ENCODE results near the gene ZBTB7C. TPM values are rescaled to one million over a fixed set of nuclear protein-coding genes. Genes with fewer than 3 reads are reported as not detected.

Gene ZBTB7C
- total RNA-seq, 6 donors from 2014 or later, result 6.1 to 18.1 (median 12.2) TPM

- Histone ChIP-seq H3K36me3 (no peaks in the 10 kb centered on the region), H3K4me1 (no peaks in the 10 kb centered on the region), H3K9me3 (no peaks in the 10 kb centered on the region), H3K4me3 (no peak overlapping the region), H3K27me3 (no peaks in the 10 kb centered on the region), H3K27ac (no peak overlapping the region)
- TF ChIP-seq POLR2AphosphoS5 (IDR thresholded peaks at IDR 0.05) (no peak), CTCF (IDR thresholded peaks at IDR 0.05) (no peak), POLR2A (IDR thresholded peaks at IDR 0.05) (no peak)
- ATAC-seq (ENCODE audit: low FRiP score in 2 of 2) (no peak), DNase-seq (no peak)
- 75 to 78% methylated on average over 9 of the region's 9 CpGs for WGBS, 2 donors
Measured at GRCh38 chr18:48215876-48216638, 193.1 kb downstream of the ZBTB7C start.

- TF ChIP-seq POLR2AphosphoS5 (IDR thresholded peaks at IDR 0.05) (no peak), CTCF (IDR thresholded peaks at IDR 0.05) (no peak), POLR2A (IDR thresholded peaks at IDR 0.05) (no peak)
- DNase-seq, result no peak
- WGBS, 2 donors, result 89 to 94% methylated on average over 9 of the region's 9 CpGs
Measured at GRCh38 chr18:48213791-48214190, 195.4 kb downstream of the ZBTB7C start.

GRCh38 chr18:48208432-48209140 lies 200.6 kb downstream of the ZBTB7C start:
- DNase-seq, result no peak
- no peaks in the 10 kb centered on the region for H3K9me3 ChIP-seq
- H3K4me1 ChIP-seq, result peaks cover 0 to 5% (median 0%) of the 10 kb centered on the region in 4 donors
- TF ChIP-seq CTCF (IDR thresholded peaks at IDR 0.05) (no peak), EP300 (IDR thresholded peaks at IDR 0.05) (no peak), POLR2A (IDR thresholded peaks at IDR 0.05) (no peak), POLR2AphosphoS5 (IDR thresholded peaks at IDR 0.05) (no peak)
- H3K4me3 ChIP-seq, result no peak overlapping the region
- H3K27me3 ChIP-seq, result no peaks in the 10 kb centered on the region
- ATAC-seq (ENCODE audit: low FRiP score in 2 of 2), result no peak
- 40 to 50% methylated on average over 4 of the region's 4 CpGs for WGBS, 2 donors
- no peak overlapping the region for H3K27ac ChIP-seq
- H3K36me3 ChIP-seq, result no peaks in the 10 kb centered on the region

More at GRCh38 chr18:48213791-48214190, 195.4 kb downstream of the ZBTB7C start:
- Histone ChIP-seq H3K27me3 (no peaks in the 10 kb centered on the region), H3K27ac (no peak overlapping the region), H3K4me1 (no peaks in the 10 kb centered on the region), H3K9me3 (no peaks in the 10 kb centered on the region), H3K36me3 (no peaks in the 10 kb centered on the region), H3K4me3 (no peak overlapping the region)
- no peak for ATAC-seq (ENCODE audit: low FRiP score in 2 of 2)

GRCh38 chr18:48207733-48208132 lies 201.4 kb downstream of the ZBTB7C start:
- Histone ChIP-seq H3K27ac (no peak overlapping the region), H3K9me3 (no peaks in the 10 kb centered on the region), H3K27me3 (no peaks in the 10 kb centered on the region), H3K4me3 (no peak overlapping the region), H3K36me3 (no peaks in the 10 kb centered on the region), H3K4me1 (peaks cover 0 to 5% (median 0%) of the 10 kb centered on the region in 4 donors)
- no peak for DNase-seq
- WGBS, 2 donors, result 88 to 91% methylated on average over 2 of the region's 2 CpGs
- no peak for ATAC-seq (ENCODE audit: low FRiP score in 2 of 2)
- TF ChIP-seq POLR2A (IDR thresholded peaks at IDR 0.05) (no peak), POLR2AphosphoS5 (IDR thresholded peaks at IDR 0.05) (no peak), CTCF (IDR thresholded peaks at IDR 0.05) (no peak), EP300 (IDR thresholded peaks at IDR 0.05) (no peak)
